ENCODE measurements around the gene KRTAP10-3.

DNA sequence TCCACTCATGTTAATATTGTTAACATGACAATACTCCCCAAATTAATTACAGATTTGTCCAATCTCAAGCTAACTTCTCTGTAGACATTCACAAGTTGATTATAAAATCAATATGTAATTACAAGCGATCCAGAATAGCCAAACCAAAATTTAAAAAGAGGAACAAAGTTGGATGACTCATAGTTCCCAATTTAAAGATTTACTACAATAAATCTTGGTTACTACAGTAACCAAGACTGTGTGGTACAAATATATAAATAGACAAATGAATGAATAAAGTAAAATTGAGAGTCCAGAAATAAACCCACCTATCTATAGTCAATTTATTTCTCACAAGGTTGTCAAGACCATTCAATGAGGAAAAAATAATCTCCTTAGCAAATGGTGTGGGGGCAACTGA, 7.8 kb upstream of the KRTAP10-3 start:
- TF ChIP-seq, protein P1, sequence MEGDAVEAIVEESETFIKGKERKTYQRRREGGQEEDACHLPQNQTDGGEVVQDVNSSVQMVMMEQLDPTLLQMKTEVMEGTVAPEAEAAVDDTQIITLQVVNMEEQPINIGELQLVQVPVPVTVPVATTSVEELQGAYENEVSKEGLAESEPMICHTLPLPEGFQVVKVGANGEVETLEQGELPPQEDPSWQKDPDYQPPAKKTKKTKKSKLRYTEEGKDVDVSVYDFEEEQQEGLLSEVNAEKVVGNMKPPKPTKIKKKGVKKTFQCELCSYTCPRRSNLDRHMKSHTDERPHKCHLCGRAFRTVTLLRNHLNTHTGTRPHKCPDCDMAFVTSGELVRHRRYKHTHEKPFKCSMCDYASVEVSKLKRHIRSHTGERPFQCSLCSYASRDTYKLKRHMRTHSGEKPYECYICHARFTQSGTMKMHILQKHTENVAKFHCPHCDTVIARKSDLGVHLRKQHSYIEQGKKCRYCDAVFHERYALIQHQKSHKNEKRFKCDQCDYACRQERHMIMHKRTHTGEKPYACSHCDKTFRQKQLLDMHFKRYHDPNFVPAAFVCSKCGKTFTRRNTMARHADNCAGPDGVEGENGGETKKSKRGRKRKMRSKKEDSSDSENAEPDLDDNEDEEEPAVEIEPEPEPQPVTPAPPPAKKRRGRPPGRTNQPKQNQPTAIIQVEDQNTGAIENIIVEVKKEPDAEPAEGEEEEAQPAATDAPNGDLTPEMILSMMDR (conservative IDR thresholded peaks at IDR 0.05; ENCODE audit: low read depth, low read length) = no peak
- no peak for TF ChIP-seq EZH2 (IDR thresholded peaks at IDR 0.05; ENCODE audit: borderline replicate concordance, low read depth, low read length, poor library complexity, severe bottlenecking)

All from A673 (cell line).